Erythroblast (primary cell): ENCODE measurements around the gene WDR5.

Experiments used
- GATA1 ChIP-seq: IDR thresholded peaks from 2 replicates; pipeline ENCODE4 v1.6.1; 2011; ENCODE audit warnings: low read depth, mild to moderate bottlenecking, control low read depth, low read length, moderate library complexity
- POLR2A ChIP-seq: IDR thresholded peaks from 2 replicates; pipeline ENCODE4 v1.6.1; 2011; ENCODE audit warnings: mild to moderate bottlenecking, low read length

DNA sequence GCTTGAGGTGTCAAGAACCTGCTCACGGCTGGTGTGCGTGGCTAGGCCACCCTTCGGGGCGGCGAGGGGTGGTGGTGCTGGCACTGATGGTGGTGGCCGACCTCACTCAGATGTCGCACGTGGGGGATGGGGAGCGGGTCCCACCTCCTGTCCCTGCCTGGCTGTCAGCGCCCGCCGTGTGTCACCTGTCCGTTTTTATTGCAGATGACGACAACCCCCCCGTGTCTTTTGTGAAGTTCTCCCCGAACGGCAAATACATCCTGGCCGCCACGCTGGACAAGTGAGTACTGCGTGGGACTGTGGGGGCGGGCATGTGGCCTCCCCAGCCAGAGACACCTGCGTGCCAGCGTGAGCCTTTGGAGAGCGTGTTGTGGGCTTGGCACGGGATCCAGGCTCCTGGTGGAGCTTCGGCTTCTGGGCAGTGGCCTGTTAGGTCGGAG lies 18.4 kb downstream of the WDR5 start:
- TF ChIP-seq POLR2A (no peak), GATA1 (no peak)
